HG03095 (cell line): ENCODE measurements around the gene IFFO2.

ENCODE experiments used
- ATAC-seq: cut with Tn5 transposase; IDR thresholded peaks from one replicate; pipeline ENCODE4 v1.9.1; 2021; ENCODE audit warnings: moderate library complexity; ENCODE audit not compliant: unreplicated experiment

The IFFO2 gene

GRCh38 chr1:18956193-18957135 is at the start of gene IFFO2:
IFFO2 (minus strand) TSS chr1:18956676; CDS start chr1:18956332, 344 bp downstream.
- peak; percentile 51 for ATAC-seq

- ATAC-seq, result no peak
Observed at GRCh38 chr1:19006000-19006399, 49.5 kb upstream of the IFFO2 start.

GRCh38 chr1:19003371-19004290 is 47.2 kb upstream of the IFFO2 start:
- no peak for ATAC-seq

- ATAC-seq, result no peak
Observed at GRCh38 chr1:19000065-19000464, 43.6 kb upstream of the IFFO2 start.

- ATAC-seq, result no peak
Observed at GRCh38 chr1:18999359-18999758, 42.9 kb upstream of the IFFO2 start.

GRCh38 chr1:18998016-18998724 is 41.7 kb upstream of the IFFO2 start:
- ATAC-seq, result no peak

DNA sequence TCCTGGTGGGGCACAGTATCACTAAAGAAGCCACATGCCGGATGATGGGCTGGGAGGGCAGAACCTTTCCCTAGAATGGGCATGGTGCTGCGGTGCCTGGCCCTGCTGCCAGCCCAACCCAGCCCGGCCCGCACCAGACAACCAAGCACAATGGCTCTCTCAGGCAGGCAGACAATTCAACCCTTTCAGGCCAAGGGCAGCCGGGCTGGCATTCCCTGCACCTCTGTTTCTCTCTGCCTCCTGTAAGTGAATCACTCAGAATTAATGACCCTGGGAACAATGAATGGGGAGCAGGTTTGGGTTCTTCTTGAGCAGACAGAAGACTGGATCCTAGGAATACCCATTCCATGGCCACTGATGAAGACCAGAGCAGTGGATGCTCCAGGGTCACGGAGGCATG is 41.0 kb upstream of the IFFO2 start:
- ATAC-seq, result no peak

GRCh38 chr1:18996548-18997177 is 40.2 kb upstream of the IFFO2 start:
- ATAC-seq, result no peak

- ATAC-seq, result no peak
Observed at GRCh38 chr1:18994381-18994780, 37.9 kb upstream of the IFFO2 start.

DNA sequence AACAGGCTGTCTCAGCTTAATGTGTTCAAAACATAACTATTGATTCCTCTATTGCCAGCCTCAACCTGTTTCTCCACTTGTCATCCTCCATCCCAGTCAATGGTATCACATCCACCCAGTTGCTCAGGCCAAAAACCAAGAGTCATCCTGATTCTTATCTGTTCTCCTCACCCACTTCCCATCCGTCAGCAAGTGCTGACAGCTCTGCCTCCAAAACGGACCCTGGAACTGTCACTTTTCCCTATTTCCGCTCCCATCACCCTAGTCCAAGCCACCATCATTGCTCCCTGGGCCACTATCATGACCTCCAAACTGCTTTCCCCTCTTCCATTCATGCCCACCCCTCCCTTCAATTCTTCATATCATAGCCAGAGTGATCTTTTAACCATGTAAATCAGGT is 36.2 kb upstream of the IFFO2 start:
- ATAC-seq, result no peak

GRCh38 chr1:18991585-18991984 is 35.1 kb upstream of the IFFO2 start:
- no peak for ATAC-seq

- no peak for ATAC-seq
Observed at GRCh38 chr1:18989896-18990295, 33.4 kb upstream of the IFFO2 start.

- no peak for ATAC-seq
Observed at GRCh38 chr1:18989176-18989799, 32.8 kb upstream of the IFFO2 start.

DNA sequence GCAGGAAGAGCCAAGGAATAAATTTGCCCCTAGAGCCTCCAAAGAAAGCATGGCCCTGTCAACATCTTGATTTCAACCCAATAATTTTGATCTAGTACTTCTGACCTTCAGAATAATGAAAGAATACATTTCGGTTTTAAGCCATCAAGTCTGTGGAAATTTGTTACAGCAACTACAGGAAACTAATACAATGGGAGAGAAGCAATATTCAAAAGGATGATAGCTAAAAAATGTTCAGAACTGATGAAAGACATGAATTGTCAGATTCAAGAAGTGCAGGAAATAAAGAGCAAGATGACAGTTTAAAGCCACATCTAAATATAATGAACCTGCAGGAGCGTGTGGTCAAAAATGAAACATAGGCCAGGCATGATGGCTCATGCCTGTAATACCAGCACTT is 24.8 kb upstream of the IFFO2 start:
- no peak for ATAC-seq

- no peak for ATAC-seq
Observed at GRCh38 chr1:18978706-18979105, 22.2 kb upstream of the IFFO2 start.

GRCh38 chr1:18977428-18977827 is 21.0 kb upstream of the IFFO2 start:
- ATAC-seq, result no peak

DNA sequence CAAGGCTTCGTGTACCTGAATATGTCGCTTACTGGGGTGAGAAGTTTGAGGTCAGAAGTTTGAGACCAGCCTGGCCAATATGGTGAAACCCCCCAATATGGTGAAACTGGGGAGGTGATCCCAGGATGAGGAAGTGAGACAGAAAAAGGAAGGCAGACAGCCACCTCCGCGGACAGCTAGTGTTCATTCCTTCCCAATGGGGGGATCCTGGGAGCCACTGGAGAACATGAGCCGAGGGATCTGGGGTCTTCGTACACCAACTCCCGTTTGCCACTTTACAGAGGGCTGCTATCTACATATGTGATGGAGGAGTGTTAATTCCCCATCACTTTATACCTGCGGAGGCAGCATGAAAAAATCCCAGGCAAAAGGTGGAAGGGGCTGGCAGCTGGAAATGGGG is 19.6 kb upstream of the IFFO2 start:
- ATAC-seq, result no peak

DNA sequence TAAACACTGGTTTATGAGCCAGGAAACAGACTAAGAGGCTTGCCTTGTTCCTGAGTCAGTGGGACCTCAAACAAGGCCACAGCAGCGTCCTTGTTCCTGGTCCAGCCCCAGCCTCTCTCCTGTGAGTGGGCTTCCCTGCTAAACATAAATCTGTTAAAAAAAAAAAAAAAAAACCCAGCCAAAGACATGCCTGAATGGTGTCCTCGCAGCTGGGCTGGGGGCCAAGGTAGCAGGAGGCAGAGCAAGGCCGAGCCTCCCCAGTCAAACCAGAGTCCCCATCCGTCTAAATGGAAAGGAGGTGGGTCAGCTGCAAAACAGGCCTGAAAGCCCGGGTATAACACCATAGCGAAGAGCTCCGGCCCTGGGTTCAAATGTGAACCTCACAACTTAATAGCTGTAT is 18.1 kb upstream of the IFFO2 start:
- no peak for ATAC-seq

DNA sequence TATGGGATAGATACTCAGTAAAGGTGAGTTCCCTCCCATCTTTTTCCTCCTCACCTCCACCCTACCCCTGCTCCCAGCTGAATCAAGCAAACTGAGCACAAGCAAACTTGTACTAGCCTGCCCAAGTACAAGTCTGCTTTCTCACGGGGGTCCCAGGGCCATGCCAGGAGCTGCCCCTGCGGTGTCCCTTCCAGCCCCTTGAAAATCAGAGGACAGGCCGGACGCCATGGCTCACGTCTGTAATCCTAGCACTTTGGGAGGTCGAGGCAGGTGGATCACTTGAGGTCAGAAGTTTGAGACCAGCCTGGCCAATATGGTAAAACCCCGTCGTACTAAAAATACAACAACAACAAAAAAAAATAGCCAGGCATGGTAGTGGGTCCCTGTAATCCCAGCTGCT is 17.5 kb upstream of the IFFO2 start:
- ATAC-seq, result no peak

GRCh38 chr1:18973446-18973955 is 17.0 kb upstream of the IFFO2 start:
- ATAC-seq, result no peak
